Measurements from ENCODE around the gene KLHL21.
"Not testable (repeated sequence)": the region's sequence is repeated elsewhere in the genome, so short reads cannot be mapped to it uniquely, and the experiment has no call there.

KLHL21 gene

GRCh38 chr1:6601049-6601922 is 1.4 kb downstream of the KLHL21 start:
- FAIRE-seq: peak; percentile 58
- DNase-seq (ENCODE audit: insufficient read length, low spot score): no peak

GRCh38 chr1:6600410-6601048 is 2.1 kb downstream of the KLHL21 start:
- DNase-seq (ENCODE audit: insufficient read length, low spot score) (no peak), FAIRE-seq (no peak)

GRCh38 chr1:6599991-6600390 is 2.7 kb downstream of the KLHL21 start:
- FAIRE-seq; DNase-seq (ENCODE audit: insufficient read length, low spot score): not testable (repeated sequence)

GRCh38 chr1:6599141-6599975 is 3.3 kb downstream of the KLHL21 start:
- FAIRE-seq: peak; percentile 76

GRCh38 chr1:6597777-6598131 is 4.9 kb downstream of the KLHL21 start:
- FAIRE-seq (no peak), DNase-seq (ENCODE audit: insufficient read length, low spot score) (no peak)

More at GRCh38 chr1:6599141-6599975, 3.3 kb downstream of the KLHL21 start:
- no peak for DNase-seq (ENCODE audit: insufficient read length, low spot score)

- no peak for FAIRE-seq
- DNase-seq (ENCODE audit: insufficient read length, low spot score): no peak
Measured at GRCh38 chr1:6596886-6597776, 5.5 kb downstream of the KLHL21 start.

GRCh38 chr1:6596351-6596750 is 6.3 kb downstream of the KLHL21 start:
- FAIRE-seq (no peak), DNase-seq (ENCODE audit: insufficient read length, low spot score) (no peak)

GRCh38 chr1:6594977-6595740 is 7.5 kb downstream of the KLHL21 start:
- FAIRE-seq (no peak), DNase-seq (ENCODE audit: insufficient read length, low spot score) (no peak)

- DNase-seq (ENCODE audit: insufficient read length, low spot score) (no peak), FAIRE-seq (no peak)
Measured at GRCh38 chr1:6593810-6594209, 8.9 kb downstream of the KLHL21 start.

- FAIRE-seq (no peak), DNase-seq (ENCODE audit: insufficient read length, low spot score) (no peak)
Measured at GRCh38 chr1:6592865-6593593, 9.6 kb downstream of the KLHL21 start.

- DNase-seq (ENCODE audit: insufficient read length, low spot score): no peak
- FAIRE-seq: no peak
Measured at GRCh38 chr1:6592441-6592840, 10.2 kb downstream of the KLHL21 start.

- no peak for FAIRE-seq
- no peak for DNase-seq (ENCODE audit: insufficient read length, low spot score)
Measured at GRCh38 chr1:6591644-6592043, 11.0 kb downstream of the KLHL21 start.

GRCh38 chr1:6591222-6591621 is 11.4 kb downstream of the KLHL21 start:
- DNase-seq (ENCODE audit: insufficient read length, low spot score): no peak
- no peak for FAIRE-seq

- FAIRE-seq (no peak), DNase-seq (ENCODE audit: insufficient read length, low spot score) (no peak)
Measured at GRCh38 chr1:6590046-6590445, 12.6 kb downstream of the KLHL21 start.

- no peak for FAIRE-seq
- no peak for DNase-seq (ENCODE audit: insufficient read length, low spot score)
Measured at GRCh38 chr1:6588893-6589520, 13.7 kb downstream of the KLHL21 start.

GRCh38 chr1:6588128-6588892 is 14.4 kb downstream of the KLHL21 start:
- no peak for FAIRE-seq
- DNase-seq (ENCODE audit: insufficient read length, low spot score): no peak

- DNase-seq (ENCODE audit: insufficient read length, low spot score): no peak
- FAIRE-seq: no peak
Measured at GRCh38 chr1:6587261-6588005, 15.2 kb downstream of the KLHL21 start.

Data from GM19239 (cell line).